Measurements from ENCODE around the gene PLXNB1.
A peak's percentile ranks its signal among the peaks of the same experiment; 100 is the strongest.

Gene PLXNB1

DNA sequence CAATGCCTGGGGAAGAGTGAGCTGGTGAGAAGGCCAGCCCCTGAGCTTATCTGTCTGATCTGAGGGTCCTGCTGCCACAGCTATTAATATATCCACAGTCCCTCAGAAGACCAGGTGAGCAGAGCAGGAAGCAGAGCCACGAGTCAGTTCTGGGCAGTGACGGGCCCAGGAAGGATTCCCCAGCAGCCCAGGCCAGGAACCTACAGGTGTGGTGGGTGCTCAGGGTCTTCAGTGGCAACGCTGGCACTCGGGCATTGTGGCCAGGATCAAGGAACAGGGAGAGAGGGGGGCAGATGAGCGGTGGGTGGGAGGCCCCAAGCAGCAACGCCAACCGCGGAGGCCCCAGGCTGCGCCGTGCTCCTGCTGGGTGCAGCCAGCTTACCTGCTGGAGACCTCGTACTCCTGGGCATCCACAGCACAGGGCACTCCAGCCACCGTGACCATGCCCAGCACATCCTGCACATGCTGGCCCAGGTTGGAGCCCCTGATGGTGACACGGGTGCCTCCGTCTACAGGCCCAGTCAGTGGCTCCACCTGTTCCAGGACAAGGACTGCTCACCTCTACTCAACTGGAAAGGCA, 12.3 kb downstream of the PLXNB1 start:
- no peak for DNase-seq (ENCODE audit: low spot score)

- no peak for DNase-seq (ENCODE audit: low spot score)
These were observed 13.3 kb downstream of the PLXNB1 start for GRCh38 chr3:48416546-48416945.

DNA sequence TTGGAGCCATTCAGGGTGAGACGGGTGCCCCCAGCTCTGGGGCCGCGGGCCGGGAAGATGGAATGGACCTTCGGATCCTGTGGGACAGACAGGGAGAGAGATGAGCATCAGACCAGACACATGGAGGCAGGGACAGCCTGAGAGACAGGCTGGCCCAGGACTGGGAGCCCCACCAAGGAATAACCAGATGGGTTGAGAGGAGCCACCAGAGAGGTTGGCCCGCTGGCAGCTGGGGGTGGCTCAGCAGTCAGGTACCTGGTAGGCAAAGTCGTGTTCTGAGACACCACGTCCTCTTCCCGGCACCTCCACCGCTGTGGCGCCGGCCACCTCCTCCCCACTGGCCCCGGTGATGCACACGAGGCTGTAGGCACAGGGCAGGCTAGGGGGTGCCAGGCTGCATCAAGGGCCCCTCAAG, 13.8 kb downstream of the PLXNB1 start:
- no peak for DNase-seq (ENCODE audit: low spot score)

- DNase-seq (ENCODE audit: low spot score): no peak
These were observed 14.5 kb downstream of the PLXNB1 start for GRCh38 chr3:48415251-48415953.

DNA sequence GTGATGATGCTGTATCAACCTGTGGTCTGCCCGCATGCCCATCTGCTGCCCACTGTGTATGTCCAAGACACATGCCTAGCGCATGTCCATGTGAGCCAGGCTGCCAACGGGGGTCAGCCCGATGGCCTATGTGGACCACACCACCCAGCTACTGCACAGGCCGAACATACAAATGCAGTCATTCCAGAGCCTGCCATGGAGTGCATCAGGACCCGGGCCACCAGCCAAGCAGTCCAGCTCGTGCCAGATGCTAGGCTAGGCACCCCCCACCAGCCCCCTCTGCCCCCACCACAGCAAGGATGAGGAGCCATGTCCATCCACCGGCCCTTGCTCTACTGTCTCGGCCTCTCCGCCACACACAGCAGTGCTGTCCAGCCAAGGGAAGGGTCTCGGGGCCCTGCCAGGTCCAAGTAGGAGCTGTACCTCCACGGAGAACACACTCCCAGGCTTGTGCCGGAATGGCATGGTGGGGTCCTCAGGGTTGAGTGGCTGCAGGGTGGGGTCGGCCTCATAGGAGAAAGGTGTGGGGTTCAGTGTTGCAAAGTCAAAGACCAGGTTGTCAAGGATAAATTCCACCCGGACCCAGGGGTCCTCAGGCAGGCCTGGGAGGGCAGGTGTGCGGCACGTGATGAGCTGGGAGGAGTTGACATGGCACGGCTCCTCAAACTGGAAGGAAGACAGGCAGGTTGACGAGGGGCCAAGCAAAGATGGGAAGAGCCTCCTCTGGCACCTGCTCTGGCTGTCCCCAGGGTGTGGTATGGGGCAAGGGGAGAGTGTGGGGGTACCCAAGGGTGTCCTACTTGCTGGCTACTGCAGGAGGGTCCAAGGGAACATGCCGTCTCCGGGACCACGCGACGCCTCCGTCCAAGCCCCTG, 15.3 kb downstream of the PLXNB1 start:
- DNase-seq (ENCODE audit: low spot score): peak; percentile 73

DNA sequence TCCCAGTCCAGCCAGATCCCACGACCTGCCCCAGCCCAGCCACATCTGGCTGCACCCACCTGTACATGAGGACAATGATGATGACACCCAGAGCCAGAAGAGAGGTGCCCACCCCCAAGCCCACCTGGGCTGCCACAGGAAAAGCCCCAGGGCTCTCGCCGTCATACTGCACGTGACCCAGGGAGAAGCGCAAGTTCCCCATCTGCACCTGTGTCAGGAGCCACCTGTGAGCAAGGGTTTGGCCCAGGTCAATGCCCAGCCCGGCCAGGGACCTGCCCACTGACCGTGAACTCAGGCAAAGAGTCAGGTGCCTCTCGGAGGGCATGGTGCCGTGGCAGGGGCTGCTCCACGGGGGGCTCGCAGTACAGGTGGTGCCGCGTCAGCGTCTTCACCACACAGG, 16.3 kb downstream of the PLXNB1 start:
- DNase-seq (ENCODE audit: low spot score): no peak

DNA sequence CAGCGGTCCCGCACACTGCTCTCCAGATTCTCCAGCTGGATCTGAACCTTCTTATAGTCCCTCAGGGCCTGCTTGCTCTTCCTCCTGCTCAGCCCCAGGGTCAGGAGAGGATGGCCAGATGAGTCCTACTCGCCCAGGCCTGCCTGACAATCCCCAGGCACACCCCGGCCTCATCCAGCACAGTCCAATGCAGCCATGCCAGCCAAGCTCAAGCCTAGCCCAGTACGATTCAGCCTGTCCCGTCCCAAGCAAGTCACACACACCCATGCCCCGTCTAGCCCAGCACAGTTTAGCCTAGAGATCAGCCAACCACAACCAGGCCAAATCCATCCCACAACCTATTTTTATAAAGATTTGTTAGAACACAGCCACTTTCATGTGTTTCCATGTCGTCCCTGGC, 16.8 kb downstream of the PLXNB1 start:
- no peak for DNase-seq (ENCODE audit: low spot score)

GRCh38 chr3:48412375-48413001, 17.4 kb downstream of the PLXNB1 start:
- no peak for DNase-seq (ENCODE audit: low spot score)

DNA sequence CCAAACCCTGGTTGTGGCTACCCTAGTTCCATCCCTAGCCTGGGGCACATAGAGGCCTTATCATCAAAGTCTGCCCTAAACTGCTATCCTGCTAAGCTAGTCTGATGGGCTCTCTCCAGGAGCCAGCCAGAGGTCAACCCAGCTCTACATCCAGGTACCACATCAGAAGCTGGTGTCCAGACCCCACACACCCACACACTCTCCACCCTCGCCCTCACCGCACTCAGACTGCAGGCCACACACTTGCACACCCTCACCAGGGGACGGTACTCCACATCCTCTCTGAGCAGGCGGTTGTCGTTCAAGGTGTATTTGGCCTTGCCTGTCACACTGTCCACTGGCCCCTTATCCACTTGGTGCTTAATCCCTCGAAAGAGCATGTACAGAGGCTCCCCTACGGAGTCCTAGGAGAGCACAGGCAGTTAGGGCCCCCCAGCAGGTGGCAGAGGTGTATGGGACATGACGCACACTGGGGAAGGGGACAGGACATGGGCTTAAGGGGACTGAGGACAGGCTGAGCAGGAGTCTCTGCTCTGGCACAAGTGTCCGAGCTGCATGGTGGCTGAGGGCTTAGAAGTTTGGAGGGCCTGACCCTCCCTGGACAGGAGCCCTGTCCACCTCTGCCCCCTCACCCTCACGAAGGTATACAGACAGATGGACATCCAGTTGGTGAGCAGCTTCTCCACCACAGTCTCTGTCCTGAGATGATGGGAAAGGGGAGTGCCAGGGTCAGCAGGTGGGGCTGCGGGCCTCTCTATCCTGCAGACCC, 18.1 kb downstream of the PLXNB1 start:
- DNase-seq (ENCODE audit: low spot score): no peak

DNA sequence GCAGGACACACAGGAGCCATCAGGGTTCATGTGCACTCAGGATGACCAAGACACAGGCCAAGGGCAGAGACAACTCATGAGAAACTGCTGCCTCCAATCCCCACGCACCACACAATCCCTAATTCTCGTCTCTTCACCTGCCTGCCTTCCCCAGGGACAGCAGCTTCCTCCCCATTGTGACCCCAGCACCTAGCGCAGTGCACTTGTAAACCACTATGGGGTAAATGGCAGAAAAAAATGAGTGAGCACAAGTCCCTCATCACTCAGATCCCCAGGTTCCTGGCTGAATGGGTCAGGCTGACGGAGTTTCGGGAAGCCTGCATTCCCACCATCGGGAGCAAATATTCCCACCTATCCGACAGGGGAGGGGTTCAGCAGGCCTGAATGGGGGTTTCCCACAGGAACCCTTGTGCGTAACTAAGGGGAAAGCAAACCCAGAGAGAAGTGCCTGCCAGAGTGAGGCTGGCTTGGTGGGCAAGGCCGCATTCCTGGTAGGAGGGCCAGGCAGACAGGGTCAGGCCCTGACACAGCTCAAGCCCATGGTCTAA, 18.8 kb downstream of the PLXNB1 start:
- DNase-seq (ENCODE audit: low spot score): no peak

GRCh38 chr3:48410205-48411040, 19.5 kb downstream of the PLXNB1 start:
- DNase-seq (ENCODE audit: low spot score): no peak

DNA sequence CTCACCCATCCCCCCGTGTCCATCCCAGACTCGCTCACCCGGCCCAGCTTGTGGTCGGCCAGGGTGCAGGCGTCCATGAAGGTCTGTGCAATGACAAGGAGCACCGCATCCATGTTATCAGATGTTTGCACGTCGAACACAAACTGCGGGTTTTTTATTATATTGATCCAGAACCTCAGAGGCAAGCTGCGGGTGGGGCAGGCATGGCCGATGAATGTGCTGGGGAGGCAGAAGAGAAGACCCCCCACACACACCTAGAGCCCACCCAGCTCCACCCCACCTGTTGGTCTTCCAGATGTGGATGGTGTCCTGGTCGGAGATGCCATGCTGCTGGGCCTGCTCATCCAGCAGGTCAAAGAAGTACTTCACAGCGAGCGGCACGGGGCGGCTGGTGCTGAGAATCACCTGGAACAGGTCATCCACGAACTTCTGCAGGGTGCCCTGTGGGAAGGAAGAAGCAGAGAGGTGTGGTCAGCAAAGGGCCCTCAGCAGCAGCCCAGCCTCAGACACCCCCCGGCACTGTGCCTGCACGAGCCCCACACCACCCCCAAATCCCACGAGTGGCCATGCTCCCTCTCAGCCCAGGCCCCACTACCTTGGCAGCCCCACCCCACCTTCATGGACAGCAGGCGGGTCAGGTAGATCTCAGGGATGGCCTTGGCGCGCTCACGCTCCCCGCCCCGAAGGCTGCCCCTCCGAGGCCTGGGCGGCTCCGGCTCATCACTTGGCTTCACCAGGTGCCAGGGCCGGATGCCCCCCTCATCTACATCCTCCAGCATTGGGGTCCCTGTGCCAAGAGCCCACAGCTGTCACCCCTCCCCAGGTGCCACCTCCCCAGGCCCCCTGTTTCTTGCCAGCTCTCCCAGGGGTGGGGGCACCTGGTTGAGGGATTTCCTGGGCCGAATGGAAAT, 20.3 kb downstream of the PLXNB1 start:
- no peak for DNase-seq (ENCODE audit: low spot score)

GRCh38 chr3:48408823-48409281, 21.0 kb downstream of the PLXNB1 start:
- no peak for DNase-seq (ENCODE audit: low spot score)

DNA sequence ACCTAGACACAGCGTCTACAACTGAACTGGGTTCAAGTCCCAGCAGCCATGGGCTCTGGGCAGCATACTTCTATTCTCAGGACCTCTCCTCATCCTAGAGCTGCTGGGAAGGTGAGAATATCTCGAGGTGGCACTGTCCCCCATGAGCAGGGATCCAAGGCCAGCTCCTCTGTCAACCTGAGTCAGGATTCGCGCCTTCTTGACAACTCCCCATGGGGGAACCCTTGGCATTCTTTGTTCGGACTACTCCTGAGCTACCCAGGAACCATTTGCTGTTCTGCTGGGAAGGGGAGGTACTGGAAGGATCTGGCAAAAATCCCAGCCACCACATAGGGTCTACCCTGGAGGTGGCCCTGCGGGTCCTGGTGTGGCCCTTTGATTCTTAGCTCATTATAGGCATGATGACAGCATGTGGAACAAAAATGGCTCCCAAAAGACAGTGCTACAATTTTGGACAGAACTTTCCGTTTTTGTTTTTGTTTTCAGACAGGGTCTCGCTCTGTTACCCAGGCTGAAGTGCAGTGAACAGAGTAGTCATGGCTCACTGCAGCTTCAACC, 22.3 kb downstream of the PLXNB1 start:
- no peak for DNase-seq (ENCODE audit: low spot score)

DNA sequence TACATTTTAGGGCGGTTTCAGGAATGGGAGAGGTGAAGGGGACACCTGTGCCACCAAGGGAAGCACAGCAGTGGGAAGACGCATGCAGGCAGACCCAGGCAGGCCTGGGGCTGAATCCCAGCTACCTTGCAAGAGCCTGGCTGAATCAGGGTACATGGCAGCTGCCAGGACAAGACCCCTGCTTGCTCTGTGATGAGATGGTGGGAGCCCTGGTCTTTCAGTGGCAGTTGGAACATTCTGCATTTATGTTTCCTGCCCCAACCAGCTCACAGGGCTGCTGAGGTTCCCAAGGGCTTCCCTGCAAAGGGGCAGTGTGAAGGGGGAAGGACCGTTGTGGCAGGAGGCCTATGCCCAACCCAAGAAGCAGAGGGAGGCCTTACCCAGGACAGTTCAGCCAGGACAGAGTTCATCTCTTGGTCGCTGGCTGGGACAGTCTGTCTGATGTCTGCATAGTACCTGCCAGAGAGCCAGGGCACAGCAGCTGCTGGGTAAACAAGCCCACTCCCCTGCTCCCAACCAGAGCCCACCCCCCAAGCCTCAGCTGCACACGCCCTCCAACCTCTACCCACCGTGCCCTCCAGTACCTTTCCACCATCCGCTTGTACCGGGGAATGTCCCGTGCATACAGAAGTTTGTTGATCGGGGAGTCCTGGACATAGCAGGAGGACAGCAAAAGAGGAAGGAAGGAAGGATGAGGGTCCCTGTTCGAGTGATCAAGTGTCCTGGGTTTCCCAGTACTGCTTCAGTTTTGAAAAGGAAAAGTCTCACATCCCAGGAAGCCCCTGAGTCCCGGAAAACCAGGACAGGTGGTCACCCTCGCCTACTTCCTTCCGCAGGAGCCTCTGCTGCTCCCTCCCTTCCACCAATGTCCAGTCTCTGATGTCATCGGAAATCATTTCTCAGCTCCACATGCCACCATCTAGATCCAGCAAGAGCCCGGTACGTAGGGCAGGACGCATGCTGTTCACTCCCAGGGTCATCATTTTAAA, 23.1 kb downstream of the PLXNB1 start:
- no peak for DNase-seq (ENCODE audit: low spot score)

GRCh38 chr3:48405971-48406370, 23.9 kb downstream of the PLXNB1 start:
- no peak for DNase-seq (ENCODE audit: low spot score)

- no peak for DNase-seq (ENCODE audit: low spot score)
These were observed 24.5 kb downstream of the PLXNB1 start for GRCh38 chr3:48405343-48405881.
